HG03342 (cell line): Measurements from ENCODE around the gene ZGPAT.

ENCODE experiments used
- ATAC-seq: cut with Tn5 transposase; IDR thresholded peaks from one replicate; pipeline ENCODE4 v1.9.1; 2021; ENCODE audit warnings: mild to moderate bottlenecking, moderate library complexity; ENCODE audit not compliant: unreplicated experiment

The ZGPAT gene

GRCh38 chr20:63742381-63743024 lies 34.7 kb downstream of the ZGPAT start:
- no peak for ATAC-seq

GRCh38 chr20:63743210-63743970 lies 35.6 kb downstream of the ZGPAT start:
- ATAC-seq = no peak

- ATAC-seq = no peak
Measured at GRCh38 chr20:63744158-63744557, 36.3 kb downstream of the ZGPAT start.

- ATAC-seq = no peak
Measured at GRCh38 chr20:63744574-63745423, 37.0 kb downstream of the ZGPAT start.

GRCh38 chr20:63745424-63745805 lies 37.6 kb downstream of the ZGPAT start:
- ATAC-seq = no peak

GRCh38 chr20:63745961-63746731 lies 38.3 kb downstream of the ZGPAT start:
- ATAC-seq = no peak

- ATAC-seq = no peak
Measured at GRCh38 chr20:63746751-63747315, 39.0 kb downstream of the ZGPAT start.

GRCh38 chr20:63747622-63748069 lies 39.8 kb downstream of the ZGPAT start:
- no peak for ATAC-seq

- no peak for ATAC-seq
Measured at GRCh38 chr20:63748070-63748933, 40.5 kb downstream of the ZGPAT start.

GRCh38 chr20:63748934-63749270 lies 41.1 kb downstream of the ZGPAT start:
- no peak for ATAC-seq

- ATAC-seq = no peak
Measured at GRCh38 chr20:63749597-63750508, 42.0 kb downstream of the ZGPAT start.

GRCh38 chr20:63750807-63751470 lies 43.1 kb downstream of the ZGPAT start:
- no peak for ATAC-seq

- no peak for ATAC-seq
Measured at GRCh38 chr20:63751471-63752271, 43.8 kb downstream of the ZGPAT start.

- no peak for ATAC-seq
Measured at GRCh38 chr20:63752411-63753101, 44.7 kb downstream of the ZGPAT start.

- no peak for ATAC-seq
Measured at GRCh38 chr20:63753381-63753780, 45.5 kb downstream of the ZGPAT start.

- ATAC-seq = no peak
Measured at GRCh38 chr20:63754008-63754407, 46.2 kb downstream of the ZGPAT start.
